Peyer's patch (tissue), 4 donors: ENCODE measurements around the gene SLC9A8. TPM values are rescaled to one million over a fixed set of nuclear protein-coding genes. Genes with fewer than 3 reads are reported as not detected.

Experiments
- DNase-seq, 3 donors: peaks; one replicate each; pipeline ENCODE4 v3.0.0-alpha.2; 2017 to 2019
- H3K27ac ChIP-seq, 4 donors: fragments of 200-600 bp; sonication (generic); one replicate each; pipeline ENCODE4 v1.5.1; 2016 to 2019
- H3K27me3 ChIP-seq, 2 donors: fragments of 200-600 bp; sonication (generic); one replicate each; pipeline ENCODE4 v1.5.1; 2019
- H3K36me3 ChIP-seq, 3 donors: fragments of 200-600 bp; sonication (generic); one replicate each; pipeline ENCODE4 v1.5.1; 2016 to 2019
- H3K4me1 ChIP-seq, 4 donors: fragments of 200-600 bp; sonication (generic); one replicate each; pipeline ENCODE4 v1.5.1; 2016 to 2019
- H3K4me3 ChIP-seq, 4 donors: fragments of 200-600 bp; sonication (generic); 1 replicate in 3 of 4; 2 replicates in 1 of 4; pipeline ENCODE4 v1.5.1; 2016 to 2019; ENCODE audit warnings: mild to moderate bottlenecking in 1 of 4
- H3K9me3 ChIP-seq, 4 donors: fragments of 200-600 bp; sonication (generic); one replicate each; pipeline ENCODE4 v1.5.1; 2016 to 2019; ENCODE audit warnings: mild to moderate bottlenecking in 1 of 4
- CTCF ChIP-seq, 6 experiments: fragments of 450-650 bp in 4 of 6; fragments of 200-600 bp in 2 of 6; sonication (generic) in 1 of 6; IDR thresholded peaks; one replicate each; pipeline ENCODE4 v1.5.1; 2017 to 2019; ENCODE audit warnings: antibody characterized with exemption in 6 of 6, mild to moderate bottlenecking in 3 of 6, moderate library complexity in 1 of 6
- POLR2A ChIP-seq, 2 donors: fragments of 450-650 bp; IDR thresholded peaks; one replicate each; pipeline ENCODE4 v1.5.1; 2017; ENCODE audit warnings: antibody characterized with exemption in 2 of 2, mild to moderate bottlenecking in 2 of 2, moderate library complexity in 2 of 2
- total RNA-seq, 4 donors: library from RNA; depleted of rRNA; stranded (reverse); fragments of >200 nt; gene quantifications; one replicate each; pipeline ENCODE4 v1.1.0, GENCODE V29; 2016

SLC9A8 gene
- total RNA-seq, 4 donors from 2014 or later: 15.6 to 24.4 (median 19.8) TPM

DNA sequence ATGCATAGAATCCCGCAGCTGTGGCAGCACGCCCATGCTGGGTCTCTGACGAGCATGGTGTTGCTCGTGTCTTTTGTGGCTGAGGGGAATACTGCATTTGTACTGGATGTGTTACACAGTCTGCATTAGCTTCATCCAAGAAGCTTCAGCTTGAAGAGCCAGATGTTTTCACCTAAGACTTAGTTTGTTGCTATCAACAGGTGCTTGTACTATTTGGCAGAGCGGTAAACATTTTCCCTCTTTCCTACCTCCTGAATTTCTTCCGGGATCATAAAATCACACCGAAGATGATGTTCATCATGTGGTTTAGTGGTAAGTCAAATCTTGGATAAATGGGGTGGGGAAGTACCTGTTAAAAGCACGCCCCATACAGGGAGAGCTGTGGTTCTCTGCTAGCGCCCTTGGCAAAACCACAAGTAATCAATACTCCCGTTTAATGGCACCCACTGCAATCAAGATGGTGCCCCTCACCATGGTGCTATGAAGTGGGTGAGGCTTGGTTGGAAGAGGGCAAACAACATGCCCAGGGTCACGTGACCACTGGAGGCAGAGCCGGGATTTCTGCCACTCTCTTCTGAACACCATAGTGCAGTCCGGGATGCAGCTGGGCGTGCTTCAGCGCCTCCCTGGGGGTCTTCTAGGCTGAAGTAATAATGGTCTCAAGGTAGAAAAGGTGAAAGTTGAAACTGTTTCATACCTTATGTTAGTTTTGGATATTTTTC, 68.3 kb downstream of the SLC9A8 start:
- Histone ChIP-seq H3K4me1 (no peaks in the 10 kb centered on the region), H3K9me3 (no peaks in the 10 kb centered on the region), H3K4me3 (no peak overlapping the region), H3K27ac (no peak overlapping the region), H3K27me3 (no peaks in the 10 kb centered on the region), H3K36me3 (peaks cover 0 to 76% (median 0%) of the 10 kb centered on the region in 3 donors)
- TF ChIP-seq CTCF (IDR thresholded peaks at IDR 0.05) (no peak), POLR2A (IDR thresholded peaks at IDR 0.05) (no peak)
- no peak for DNase-seq

DNA sequence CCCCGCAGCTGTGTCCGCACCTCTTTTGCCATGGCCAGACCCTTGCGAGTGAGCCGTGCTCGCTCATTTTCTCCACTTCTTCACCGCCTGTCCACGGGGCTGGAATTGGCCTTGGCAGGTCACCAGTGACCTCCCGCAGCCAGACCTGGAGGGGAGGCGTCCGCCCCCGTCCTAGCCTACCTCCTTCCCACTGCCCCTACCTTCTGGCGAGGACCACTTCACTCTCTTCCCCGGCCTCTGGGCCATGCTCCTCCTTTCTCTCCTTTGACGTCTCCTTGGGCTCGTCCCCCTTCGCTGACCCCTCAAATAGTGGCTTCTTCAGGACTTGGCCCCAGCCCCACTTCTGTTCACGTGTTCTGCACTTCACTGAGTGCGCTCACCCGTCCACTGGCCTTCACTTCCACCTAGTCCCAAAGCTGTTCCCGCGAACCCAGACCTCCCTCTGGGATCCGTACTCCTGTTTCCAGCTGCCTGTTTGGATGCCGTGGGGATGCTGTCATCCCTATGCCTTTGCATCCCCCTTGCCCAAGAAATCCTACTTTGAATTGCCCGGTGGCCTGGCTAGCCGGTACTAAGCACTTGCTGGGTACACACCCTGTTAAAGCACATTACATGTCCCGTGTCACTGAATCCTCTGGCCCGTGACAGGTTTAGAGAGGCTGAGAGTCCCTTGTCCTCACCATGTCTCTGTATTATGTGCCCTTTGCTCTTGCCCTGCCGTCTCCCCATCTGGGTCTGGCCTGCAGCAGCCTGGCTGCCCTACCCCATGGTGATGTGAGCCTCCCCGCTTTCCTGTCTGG, 69.7 kb downstream of the SLC9A8 start:
- Histone ChIP-seq H3K36me3 (peaks cover 0 to 83% (median 0%) of the 10 kb centered on the region in 3 donors), H3K4me1 (no peaks in the 10 kb centered on the region), H3K27me3 (no peaks in the 10 kb centered on the region), H3K4me3 (no peak overlapping the region), H3K9me3 (no peaks in the 10 kb centered on the region), H3K27ac (no peak overlapping the region)
- no peak for TF ChIP-seq CTCF (IDR thresholded peaks at IDR 0.05)
- no peak for TF ChIP-seq POLR2A (IDR thresholded peaks at IDR 0.05)
- peak in 1 of 3 donors; percentile 37 for DNase-seq

- peaks cover 0 to 86% (median 0%) of the 10 kb centered on the region in 3 donors for H3K36me3 ChIP-seq
These were observed 70.7 kb downstream of the SLC9A8 start for GRCh38 chr20:49883246-49883802.

DNA sequence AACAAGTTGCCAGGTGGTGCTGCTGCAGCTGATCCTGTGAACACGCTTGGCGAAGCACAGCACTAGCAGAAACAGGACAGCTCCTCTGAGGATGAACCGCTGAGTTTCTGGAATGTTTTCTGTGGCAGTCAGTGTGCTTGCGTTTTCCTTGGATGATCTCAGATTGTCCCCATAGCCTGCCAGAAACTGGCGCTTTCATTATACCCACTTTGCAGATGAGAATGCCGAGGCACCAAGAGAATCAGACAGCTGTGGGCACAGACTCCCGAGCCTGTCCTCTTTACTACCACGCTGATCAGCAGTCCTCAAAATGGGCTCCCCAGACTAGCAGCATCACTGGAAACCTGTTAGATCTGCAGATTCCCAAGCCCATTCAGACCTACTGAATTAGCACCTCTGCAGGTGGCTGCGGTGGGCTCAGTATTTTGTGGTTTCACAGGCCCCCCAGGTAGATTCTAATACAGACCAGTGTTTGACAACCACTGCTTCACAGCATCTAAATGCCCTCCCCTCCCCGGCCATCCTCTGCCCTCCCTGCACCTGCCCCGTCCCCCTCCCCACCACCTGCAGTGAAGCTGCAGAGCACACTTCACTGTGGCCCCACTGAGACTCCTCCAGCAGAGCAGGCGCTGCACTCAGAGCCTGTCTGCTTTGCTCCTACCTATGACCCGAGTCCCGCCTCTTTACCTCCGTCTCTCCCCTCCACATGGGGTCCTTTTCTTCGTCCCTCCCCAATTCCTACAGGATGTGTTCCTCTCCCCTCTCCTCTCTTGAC, 73.1 kb downstream of the SLC9A8 start:
- H3K4me3 ChIP-seq: no peak overlapping the region
- no peaks in the 10 kb centered on the region for H3K27me3 ChIP-seq
- H3K4me1 ChIP-seq: peaks cover 0 to 22% (median 0%) of the 10 kb centered on the region in 4 donors
- H3K9me3 ChIP-seq: no peaks in the 10 kb centered on the region
- peak in 1 of 3 donors; percentile 25 for DNase-seq
- no peak for TF ChIP-seq POLR2A (IDR thresholded peaks at IDR 0.05)
- peaks cover 0 to 70% (median 0%) of the 10 kb centered on the region in 3 donors for H3K36me3 ChIP-seq
- no peak overlapping the region for H3K27ac ChIP-seq

More at GRCh38 chr20:49883246-49883802, 70.7 kb downstream of the SLC9A8 start:
- H3K4me1 ChIP-seq: peaks cover 0 to 4% (median 0%) of the 10 kb centered on the region in 4 donors
- no peaks in the 10 kb centered on the region for H3K9me3 ChIP-seq
- DNase-seq: peak in 1 of 3 donors; percentile 36
- H3K27me3 ChIP-seq: no peaks in the 10 kb centered on the region
- no peak overlapping the region for H3K27ac ChIP-seq
- H3K4me3 ChIP-seq: no peak overlapping the region
- TF ChIP-seq POLR2A (IDR thresholded peaks at IDR 0.05) (no peak), CTCF (IDR thresholded peaks at IDR 0.05) (no peak)

DNA sequence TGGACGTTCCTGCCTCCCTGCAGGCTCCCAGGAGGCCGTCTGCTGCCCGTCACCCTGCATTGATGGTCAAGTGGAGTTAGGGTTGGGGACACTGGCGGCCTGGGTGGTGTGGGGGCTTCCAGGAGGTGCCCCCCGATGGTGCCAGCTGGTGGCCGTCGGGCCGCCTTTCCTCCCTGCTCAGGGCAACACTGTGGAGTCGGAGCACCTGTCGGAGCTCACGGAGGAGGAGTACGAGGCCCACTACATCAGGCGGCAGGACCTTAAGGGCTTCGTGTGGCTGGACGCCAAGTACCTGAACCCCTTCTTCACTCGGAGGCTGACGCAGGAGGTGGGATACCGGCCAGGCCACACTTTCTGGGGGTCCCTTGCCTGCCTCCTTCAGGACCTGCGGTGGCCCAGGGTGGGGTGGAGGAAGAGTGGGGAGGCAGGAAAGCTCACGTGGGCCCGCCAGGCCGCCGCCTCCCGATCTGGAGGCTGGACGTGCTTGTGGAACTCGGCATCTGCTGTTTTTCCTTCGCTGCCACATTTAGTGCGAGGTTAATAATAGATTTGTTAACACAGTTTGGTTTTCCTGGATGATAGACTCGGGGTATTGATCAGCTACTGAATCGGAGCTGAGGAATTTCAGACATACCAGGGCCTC, 74.1 kb downstream of the SLC9A8 start:
- Histone ChIP-seq H3K27ac (peak overlapping the region in 1 of 4 donors; percentile 52), H3K36me3 (peaks cover 0 to 62% (median 0%) of the 10 kb centered on the region in 3 donors)

More for the DNA sequence above, 74.1 kb downstream of the SLC9A8 start:
- H3K9me3 ChIP-seq: no peaks in the 10 kb centered on the region
- H3K4me3 ChIP-seq: no peak overlapping the region
- H3K27me3 ChIP-seq: no peaks in the 10 kb centered on the region
- peak in 1 of 3 donors; percentile 43 for DNase-seq
- peaks cover 0 to 31% (median 0%) of the 10 kb centered on the region in 4 donors for H3K4me1 ChIP-seq
- TF ChIP-seq POLR2A (IDR thresholded peaks at IDR 0.05) (no peak), CTCF (IDR thresholded peaks at IDR 0.05) (no peak)
